C4-2B (cell line): Measurements from ENCODE around the gene TNRC6A.

Source experiments
- ZFX ChIP-seq: fragments of 450-650 bp; IDR thresholded peaks from 2 replicates; pipeline ENCODE4 v1.6.1; 2017
- TF ChIP-seq, protein P1 (sequence below): fragments of 450-650 bp; conservative IDR thresholded peaks from 2 replicates; pipeline ENCODE4 v1.5.1; 2017; ENCODE audit warnings: mild to moderate bottlenecking

DNA sequence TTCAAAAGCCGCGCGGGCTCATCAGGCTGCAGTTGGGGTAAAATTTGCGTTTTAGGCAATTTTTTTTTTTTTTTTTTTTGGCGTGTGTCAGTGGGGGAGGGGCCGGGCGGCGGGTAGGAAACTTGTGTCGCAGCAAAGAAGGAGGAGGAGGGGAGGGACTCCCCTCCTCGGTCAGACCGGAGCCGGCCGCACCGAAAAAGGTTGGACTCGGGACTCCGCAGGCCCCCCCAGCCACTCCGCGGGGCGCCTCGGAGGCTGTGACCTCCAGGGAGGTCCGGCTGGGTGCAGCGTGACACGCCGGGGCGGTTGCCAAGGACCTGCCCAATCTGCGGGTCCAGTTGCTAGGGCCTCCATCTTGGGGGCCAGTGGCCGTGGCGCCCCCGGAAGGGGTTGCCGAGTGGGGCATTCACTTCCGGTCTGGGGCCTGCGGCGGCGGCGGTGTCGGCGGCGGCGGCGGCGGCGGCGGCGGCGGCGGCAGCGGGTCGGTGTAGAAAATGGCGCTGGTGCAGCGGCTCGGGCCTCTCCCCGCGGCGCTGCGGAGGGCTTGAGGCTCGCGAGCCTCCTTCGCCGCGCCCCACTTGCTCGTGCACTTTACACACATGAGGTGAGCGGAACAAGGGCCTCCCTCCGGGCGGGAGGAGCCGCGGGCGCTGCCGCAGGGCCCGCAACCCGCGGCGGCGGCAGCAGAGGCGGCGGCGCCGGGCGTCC is at the start of gene TNRC6A:
- TF ChIP-seq, protein P1, sequence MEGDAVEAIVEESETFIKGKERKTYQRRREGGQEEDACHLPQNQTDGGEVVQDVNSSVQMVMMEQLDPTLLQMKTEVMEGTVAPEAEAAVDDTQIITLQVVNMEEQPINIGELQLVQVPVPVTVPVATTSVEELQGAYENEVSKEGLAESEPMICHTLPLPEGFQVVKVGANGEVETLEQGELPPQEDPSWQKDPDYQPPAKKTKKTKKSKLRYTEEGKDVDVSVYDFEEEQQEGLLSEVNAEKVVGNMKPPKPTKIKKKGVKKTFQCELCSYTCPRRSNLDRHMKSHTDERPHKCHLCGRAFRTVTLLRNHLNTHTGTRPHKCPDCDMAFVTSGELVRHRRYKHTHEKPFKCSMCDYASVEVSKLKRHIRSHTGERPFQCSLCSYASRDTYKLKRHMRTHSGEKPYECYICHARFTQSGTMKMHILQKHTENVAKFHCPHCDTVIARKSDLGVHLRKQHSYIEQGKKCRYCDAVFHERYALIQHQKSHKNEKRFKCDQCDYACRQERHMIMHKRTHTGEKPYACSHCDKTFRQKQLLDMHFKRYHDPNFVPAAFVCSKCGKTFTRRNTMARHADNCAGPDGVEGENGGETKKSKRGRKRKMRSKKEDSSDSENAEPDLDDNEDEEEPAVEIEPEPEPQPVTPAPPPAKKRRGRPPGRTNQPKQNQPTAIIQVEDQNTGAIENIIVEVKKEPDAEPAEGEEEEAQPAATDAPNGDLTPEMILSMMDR, result no peak
- peak; percentile 95 for TF ChIP-seq ZFX
